OCI-M2 (cell line): ENCODE measurements around the gene MAP4K1.
"Not testable (repeated sequence)": the region's sequence is repeated elsewhere in the genome, so short reads cannot be mapped to it uniquely, and the experiment has no call there.

ENCODE experiments used
- DNase-seq: peaks from one replicate; lab custom pipeline; 2025; ENCODE audit not compliant: unreplicated experiment; lab: John Stamatoyannopoulos, UW

MAP4K1 gene

GRCh38 chr19:38579304-38579703 is 38.4 kb downstream of the MAP4K1 start:
- not testable (repeated sequence) for DNase-seq

- DNase-seq = no peak
These were observed 39.9 kb downstream of the MAP4K1 start for GRCh38 chr19:38577826-38578225.

GRCh38 chr19:38571682-38572081 is 46.1 kb downstream of the MAP4K1 start:
- DNase-seq = no peak

GRCh38 chr19:38569368-38569983 is 48.3 kb downstream of the MAP4K1 start:
- no peak for DNase-seq

- no peak for DNase-seq
These were observed 52.1 kb downstream of the MAP4K1 start for GRCh38 chr19:38565691-38566105.

- DNase-seq = no peak
These were observed 52.6 kb downstream of the MAP4K1 start for GRCh38 chr19:38564981-38565690.

GRCh38 chr19:38563475-38563874 is 54.3 kb downstream of the MAP4K1 start:
- DNase-seq = no peak

GRCh38 chr19:38562096-38562495 is 55.7 kb downstream of the MAP4K1 start:
- no peak for DNase-seq

GRCh38 chr19:38561658-38562057 is 56.1 kb downstream of the MAP4K1 start:
- DNase-seq = no peak

- DNase-seq = no peak
These were observed 56.6 kb downstream of the MAP4K1 start for GRCh38 chr19:38561053-38561606.

GRCh38 chr19:38559428-38560401 is 58.0 kb downstream of the MAP4K1 start:
- no peak for DNase-seq

GRCh38 chr19:38558933-38559332 is 58.8 kb downstream of the MAP4K1 start:
- not testable (repeated sequence) for DNase-seq

- DNase-seq = peak; percentile 62
These were observed 60.5 kb downstream of the MAP4K1 start for GRCh38 chr19:38557205-38557799.

- DNase-seq = no peak
These were observed 61.1 kb downstream of the MAP4K1 start for GRCh38 chr19:38556521-38557174.

- no peak for DNase-seq
These were observed 62.6 kb downstream of the MAP4K1 start for GRCh38 chr19:38555200-38555599.

- DNase-seq = no peak
These were observed 63.0 kb downstream of the MAP4K1 start for GRCh38 chr19:38554676-38555141.

- DNase-seq = not testable (repeated sequence)
These were observed 64.5 kb downstream of the MAP4K1 start for GRCh38 chr19:38553239-38553638.

GRCh38 chr19:38551450-38551813 is 66.3 kb downstream of the MAP4K1 start:
- DNase-seq = no peak

- no peak for DNase-seq
These were observed 67.4 kb downstream of the MAP4K1 start for GRCh38 chr19:38550376-38550775.

- no peak for DNase-seq
These were observed 67.8 kb downstream of the MAP4K1 start for GRCh38 chr19:38549942-38550341.
